Natural killer cell (primary cell): Measurements from ENCODE around the gene SERP2. TPM values are rescaled to one million over a fixed set of nuclear protein-coding genes. Genes with fewer than 3 reads are reported as not detected.

Source experiments
- ATAC-seq, 3 donors: fragments of 150-1000 bp in 2 of 3; fragments of 200-7000 bp in 1 of 3; cut with Tn5 transposase; 1 replicate in 1 of 3; 2 replicates in 2 of 3; pipeline ENCODE4 v1.10.0; 2021; ENCODE audit warnings: mild to moderate bottlenecking in 2 of 3, moderate library complexity in 2 of 3
- DNase-seq, 2 donors: peaks; one replicate each; pipeline versions ENCODE4 v3.0.0 to v3.0.0-alpha.2; 2013 to 2021; ENCODE audit warnings: mixed read lengths in 1 of 2
- H3K27ac ChIP-seq: one replicate; pipeline ENCODE4 v1.5.1; 2013; ENCODE audit warnings: mild to moderate bottlenecking, low read length
- H3K27me3 ChIP-seq: one replicate; pipeline ENCODE4 v1.6.1; 2013; ENCODE audit warnings: low read length; ENCODE audit not compliant: control insufficient read depth, insufficient read depth
- H3K36me3 ChIP-seq: one replicate; pipeline ENCODE4 v1.6.1; 2013; ENCODE audit warnings: low read length; ENCODE audit not compliant: control insufficient read depth, insufficient read depth
- H3K4me1 ChIP-seq: one replicate; pipeline ENCODE4 v1.6.1; 2013; ENCODE audit warnings: low read length; ENCODE audit not compliant: control insufficient read depth, insufficient read depth
- H3K4me3 ChIP-seq: one replicate; pipeline ENCODE4 v1.5.1; 2013; ENCODE audit warnings: low read length
- H3K9me3 ChIP-seq: one replicate; pipeline ENCODE4 v1.6.1; 2013; ENCODE audit warnings: low read length; ENCODE audit not compliant: control insufficient read depth, insufficient read depth
- H3K27ac Mint-ChIP-seq, 2 donors: one replicate each; pipeline ENCODE4 v1.8.0; 2022; ENCODE audit warnings: mild to moderate bottlenecking in 2 of 2, mixed read lengths in 2 of 2, moderate library complexity in 1 of 2
- H3K27me3 Mint-ChIP-seq, 2 donors: one replicate each; pipeline ENCODE4 v1.8.0; 2022; ENCODE audit warnings: low read depth in 2 of 2, mixed read lengths in 2 of 2
- H3K36me3 Mint-ChIP-seq: one replicate; pipeline ENCODE4 v1.8.0; 2022; ENCODE audit warnings: mixed read lengths
- H3K4me1 Mint-ChIP-seq, 2 donors: one replicate each; pipeline ENCODE4 v1.8.0; 2022; ENCODE audit warnings: mixed read lengths in 2 of 2
- H3K4me3 Mint-ChIP-seq: one replicate; pipeline ENCODE4 v1.8.0; 2022; ENCODE audit warnings: mild to moderate bottlenecking, moderate library complexity, mixed read lengths
- H3K9me3 Mint-ChIP-seq, 2 donors: one replicate each; pipeline ENCODE4 v1.8.0; 2022; ENCODE audit warnings: mixed read lengths in 2 of 2
- WGBS: methylation state at CpG from one replicate; pipeline ENCODE4 v1.1.7; 2013; ENCODE audit warnings: missing lambda C conversion rate; ENCODE audit not compliant: insufficient coverage; 5-methylcytosine and 5-hydroxymethylcytosine counted together
- intact Hi-C: fragments of 100-400 bp; cut with micrococcal nuclease; formaldehyde crosslinking; loops from one replicate; pipeline ENCODE4 v1.14.2; 2022
- total RNA-seq, 4 donors: library from RNA; stranded (reverse); fragments of 120-200 nt in 1 of 4; gene quantifications; one replicate each; pipeline versions ENCODE4 v1.2.3 to v1.2.4, GENCODE V29; 2013 to 2022
- TF ChIP-seq, protein P1 (sequence below): fragments of 200-600 bp; IDR thresholded peaks from one replicate; pipeline ENCODE4 v1.8.0; 2022; ENCODE audit warnings: antibody characterized with exemption

The SERP2 gene
- total RNA-seq, 3 donors from 2014 or later (not counting 1 experiment from before 2014, with no cell fraction given) = 2.0 to 4.1 (median 3.2) TPM

DNA sequence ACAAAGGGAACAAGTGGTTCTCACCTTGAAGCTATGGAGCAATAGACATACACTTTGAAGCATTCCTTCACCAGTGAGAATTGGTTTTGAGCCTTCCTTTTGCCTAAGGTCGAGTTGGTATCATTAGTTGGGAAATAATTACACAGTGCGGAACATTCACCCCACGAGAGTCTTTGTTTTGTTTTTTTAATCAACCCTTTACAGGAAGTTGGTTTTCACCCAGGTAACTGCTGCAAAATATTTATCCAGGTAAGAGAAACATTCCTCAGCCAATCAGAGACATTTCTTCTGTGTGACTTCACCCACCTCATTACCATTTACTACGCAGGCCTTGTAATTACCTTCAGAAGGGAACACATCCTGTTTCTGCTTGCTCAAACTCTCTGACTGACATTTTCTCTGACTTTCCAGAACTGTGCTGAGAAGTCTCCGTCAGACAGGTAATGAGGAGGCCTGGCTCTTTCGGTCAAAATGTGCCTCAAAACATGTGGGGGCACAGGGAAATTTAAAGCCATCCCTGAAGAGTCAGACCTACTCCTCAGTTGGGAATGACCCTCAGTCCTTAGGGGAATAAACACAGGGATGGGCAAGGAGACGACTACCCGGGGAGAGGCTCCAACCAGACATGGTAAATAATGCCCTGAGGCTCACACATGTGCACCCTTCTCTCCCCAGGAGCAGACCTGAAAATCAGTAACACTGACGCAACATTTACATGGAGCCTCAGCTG, 22.7 kb upstream of the SERP2 start:
- DNase-seq = peak in 1 of 2 donors; percentile 9
- no peaks in the 10 kb centered on the region for H3K36me3 Mint-ChIP-seq
- Histone ChIP-seq H3K9me3 (no peaks in the 10 kb centered on the region), H3K27me3 (no peaks in the 10 kb centered on the region), H3K4me3 (no peak overlapping the region), H3K4me1 (peaks cover 25% of the 10 kb centered on the region), H3K27ac (no peak overlapping the region), H3K36me3 (no peaks in the 10 kb centered on the region)
- H3K27me3 Mint-ChIP-seq = peaks cover 0 to 4% of the 10 kb centered on the region in 2 donors
- peaks cover 27 to 30% of the 10 kb centered on the region in 2 donors for H3K4me1 Mint-ChIP-seq
- no peak overlapping the region for H3K4me3 Mint-ChIP-seq
- TF ChIP-seq, protein P1, sequence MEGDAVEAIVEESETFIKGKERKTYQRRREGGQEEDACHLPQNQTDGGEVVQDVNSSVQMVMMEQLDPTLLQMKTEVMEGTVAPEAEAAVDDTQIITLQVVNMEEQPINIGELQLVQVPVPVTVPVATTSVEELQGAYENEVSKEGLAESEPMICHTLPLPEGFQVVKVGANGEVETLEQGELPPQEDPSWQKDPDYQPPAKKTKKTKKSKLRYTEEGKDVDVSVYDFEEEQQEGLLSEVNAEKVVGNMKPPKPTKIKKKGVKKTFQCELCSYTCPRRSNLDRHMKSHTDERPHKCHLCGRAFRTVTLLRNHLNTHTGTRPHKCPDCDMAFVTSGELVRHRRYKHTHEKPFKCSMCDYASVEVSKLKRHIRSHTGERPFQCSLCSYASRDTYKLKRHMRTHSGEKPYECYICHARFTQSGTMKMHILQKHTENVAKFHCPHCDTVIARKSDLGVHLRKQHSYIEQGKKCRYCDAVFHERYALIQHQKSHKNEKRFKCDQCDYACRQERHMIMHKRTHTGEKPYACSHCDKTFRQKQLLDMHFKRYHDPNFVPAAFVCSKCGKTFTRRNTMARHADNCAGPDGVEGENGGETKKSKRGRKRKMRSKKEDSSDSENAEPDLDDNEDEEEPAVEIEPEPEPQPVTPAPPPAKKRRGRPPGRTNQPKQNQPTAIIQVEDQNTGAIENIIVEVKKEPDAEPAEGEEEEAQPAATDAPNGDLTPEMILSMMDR = no peak
- H3K9me3 Mint-ChIP-seq = no peaks in the 10 kb centered on the region
- peak overlapping the region in 1 of 2 donors; percentile 84 for H3K27ac Mint-ChIP-seq
- 73% methylated on average over 9 of the region's 9 CpGs for WGBS
- intact Hi-C loops = loop anchor here (10.0 kb wide), 1 partner anchor 266 kb away; no protein-coding TSS in a partner anchor
- ATAC-seq = no peak

DNA sequence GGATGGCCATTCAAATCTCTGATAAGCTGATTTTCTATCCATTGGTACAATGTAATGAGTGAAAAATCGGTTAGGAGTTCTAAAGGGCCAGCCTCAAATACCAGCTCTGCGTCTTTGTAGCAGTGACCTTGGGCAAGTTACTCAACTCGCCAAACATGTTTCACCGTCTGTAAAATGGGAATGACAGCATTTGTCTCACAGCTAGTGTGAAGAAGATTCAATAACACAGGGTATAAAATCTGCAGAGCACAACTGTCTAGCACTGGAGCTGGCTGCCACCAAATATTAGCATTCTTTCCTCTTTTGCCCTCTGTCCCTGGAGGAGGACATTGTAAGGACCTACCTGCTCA, 22.1 kb upstream of the SERP2 start:
- no peaks in the 10 kb centered on the region for H3K27me3 Mint-ChIP-seq
- 93% methylated on average over 4 of the region's 4 CpGs for whole genome bisulfite sequencing
- Histone ChIP-seq H3K4me1 (peaks cover 25% of the 10 kb centered on the region), H3K9me3 (no peaks in the 10 kb centered on the region), H3K4me3 (no peak overlapping the region), H3K36me3 (no peaks in the 10 kb centered on the region), H3K27me3 (no peaks in the 10 kb centered on the region), H3K27ac (no peak overlapping the region)
- H3K4me1 Mint-ChIP-seq = peaks cover 27 to 30% of the 10 kb centered on the region in 2 donors
- H3K4me3 Mint-ChIP-seq = no peak overlapping the region
- no peaks in the 10 kb centered on the region for H3K9me3 Mint-ChIP-seq
- no peak for DNase-seq
- H3K36me3 Mint-ChIP-seq = no peaks in the 10 kb centered on the region
- ATAC-seq = no peak
- TF ChIP-seq, protein P1 = no peak
- intact Hi-C loops = loop anchor here (10.0 kb wide), 1 partner anchor 267 kb away; no protein-coding TSS in a partner anchor
- H3K27ac Mint-ChIP-seq = peak overlapping the region in 1 of 2 donors; percentile 84

DNA sequence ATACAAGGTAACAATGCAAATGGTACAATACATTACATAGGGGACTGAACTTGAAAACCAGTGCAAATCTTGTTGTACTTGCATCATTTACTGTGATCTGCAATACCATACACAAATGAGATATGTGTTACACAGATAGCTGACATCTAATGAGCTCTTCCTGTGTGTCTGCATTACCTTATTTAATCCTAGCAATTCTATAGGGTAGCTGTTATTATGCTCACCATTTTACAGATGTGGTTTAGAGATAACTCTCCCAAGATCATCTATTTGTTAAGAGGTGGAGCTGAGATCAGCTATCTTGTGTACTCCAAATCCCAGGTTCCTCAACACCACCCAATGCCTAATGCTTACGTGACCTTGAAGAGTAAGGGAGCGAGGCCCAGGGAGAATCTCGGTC, 21.4 kb upstream of the SERP2 start:
- Histone ChIP-seq H3K4me3 (no peak overlapping the region), H3K27ac (peak overlapping the region; percentile 63), H3K27me3 (no peaks in the 10 kb centered on the region), H3K9me3 (no peaks in the 10 kb centered on the region), H3K4me1 (peaks cover 25% of the 10 kb centered on the region), H3K36me3 (no peaks in the 10 kb centered on the region)
- Mint-ChIP-seq H3K27ac (peak overlapping the region; percentile 80 to 84), H3K27me3 (no peaks in the 10 kb centered on the region), H3K4me1 (peaks cover 27 to 30% of the 10 kb centered on the region in 2 donors), H3K36me3 (no peaks in the 10 kb centered on the region), H3K4me3 (peak overlapping the region; percentile 66), H3K9me3 (no peaks in the 10 kb centered on the region)
- peak; percentile 60 to 63 (median 63) for ATAC-seq
- TF ChIP-seq, protein P1 = no peak
- intact Hi-C loops = loop anchor here (10.0 kb wide), 1 partner anchor 267 kb away; no protein-coding TSS in a partner anchor
- WGBS = 71% methylated on average over 3 of the region's 3 CpGs
- peak in 1 of 2 donors; percentile 11 for DNase-seq
